Endothelial cell of umbilical vein (primary cell): ENCODE results near the gene TMEM131.

ENCODE experiments used
- CTCF ChIP-seq, 2 donors: IDR thresholded peaks; 1 replicate in 1 of 2; 2 replicates in 1 of 2; pipeline ENCODE4 v1.5.1; 2011; ENCODE audit warnings: low read length in 2 of 2, mild to moderate bottlenecking in 2 of 2, moderate library complexity in 2 of 2, control low read depth in 1 of 2, inconsistent platforms in 1 of 2, low read depth in 1 of 2; ENCODE audit not compliant: insufficient read depth in 1 of 2; ENCODE audit errors: extremely low read depth in 1 of 2
- EZH2 ChIP-seq: IDR thresholded peaks from 2 replicates; pipeline ENCODE4 v1.6.1; 2012; ENCODE audit warnings: borderline replicate concordance, low read depth, mild to moderate bottlenecking, moderate library complexity, low read length, inconsistent platforms; ENCODE audit not compliant: severe bottlenecking
- JUN ChIP-seq: IDR thresholded peaks from 2 replicates; pipeline ENCODE4 v1.6.1; 2011; ENCODE audit warnings: borderline replicate concordance, low read depth; ENCODE audit not compliant: insufficient read length, insufficient read depth
- POLR2A ChIP-seq: IDR thresholded peaks from 2 replicates; pipeline ENCODE4 v1.6.1; 2012; ENCODE audit warnings: low read depth, mild to moderate bottlenecking, control low read depth, low read length

GRCh38 chr2:97806738-97807618 is 188.8 kb downstream of the TMEM131 start:
- TF ChIP-seq CTCF (IDR thresholded peaks at IDR 0.05; ENCODE audit: extremely low read depth in 1 of 2, insufficient read depth in 1 of 2, low read depth in 1 of 2, low read length in 2 of 2) (peak; percentile 86 to 95), POLR2A (no peak), EZH2 (no peak), JUN (no peak)
